HTERT RPE-1 (cell line): Measurements from ENCODE around the gene OSBPL9.
"Not testable (repeated sequence)": the region's sequence is repeated elsewhere in the genome, so short reads cannot be mapped to it uniquely, and the experiment has no call there.

Experiments used
- in situ Hi-C: fragments of 300-500 bp; cut with MboI; formaldehyde crosslinking; loops from 4 replicates; pipeline ENCODE4 v1.14.3; 2020; ENCODE audit warnings: low sequenced_read_pairs

OSBPL9 gene

GRCh38 chr1:51701782-51702181 lies 84.9 kb downstream of the OSBPL9 start:
- in situ Hi-C loops: not testable (repeated sequence)

- in situ Hi-C loops: not testable (repeated sequence)
These were observed 85.3 kb downstream of the OSBPL9 start for GRCh38 chr1:51702220-51702619.

- in situ Hi-C loops: no loop called here
These were observed 88.1 kb downstream of the OSBPL9 start for GRCh38 chr1:51705035-51705434.

DNA sequence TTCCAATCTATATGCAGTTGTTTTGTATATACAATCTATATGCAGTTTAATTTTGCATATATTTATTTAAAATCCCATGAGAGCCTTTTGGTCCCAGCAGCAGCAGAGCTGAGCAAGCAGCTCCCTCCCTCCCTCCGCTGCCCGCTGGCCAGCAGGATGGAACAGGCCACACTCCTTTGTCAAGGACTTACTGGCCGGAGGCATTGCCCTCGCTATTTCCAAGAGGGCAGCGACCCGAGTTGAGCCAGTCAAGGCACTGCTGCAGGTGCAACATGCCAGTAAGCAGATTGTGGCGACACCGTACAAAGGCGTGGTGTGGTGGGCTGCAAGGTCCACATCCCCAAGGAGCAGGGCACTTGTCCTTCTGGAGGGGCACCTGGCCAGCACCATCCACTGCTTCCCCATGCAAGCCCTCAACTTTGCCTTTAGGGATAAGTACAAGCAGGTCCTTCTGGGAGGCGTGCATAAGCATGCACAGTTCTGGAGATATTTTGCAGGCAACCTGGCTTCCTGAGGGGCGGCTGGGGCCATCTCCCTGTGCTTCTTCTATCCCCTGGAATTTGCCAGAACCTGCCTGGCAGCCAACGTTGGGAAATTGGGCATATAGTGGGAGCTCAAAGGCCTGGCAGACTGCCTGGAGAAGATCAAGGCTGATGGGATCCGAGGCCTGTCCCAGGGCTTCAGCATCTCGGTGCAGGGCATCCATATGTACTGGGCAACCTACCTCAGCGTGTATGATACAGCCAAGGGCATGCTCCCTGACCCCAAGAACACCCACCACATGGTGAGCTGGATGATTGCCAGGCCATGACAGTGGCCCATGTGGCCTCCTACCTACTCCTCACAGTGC lies 92.2 kb downstream of the OSBPL9 start:
- in situ Hi-C loops: no loop called here

- in situ Hi-C loops: no loop called here
These were observed 93.1 kb downstream of the OSBPL9 start for GRCh38 chr1:51709951-51710350.

- in situ Hi-C loops: no loop called here
These were observed 95.7 kb downstream of the OSBPL9 start for GRCh38 chr1:51712590-51712989.

GRCh38 chr1:51714374-51715019 lies 97.6 kb downstream of the OSBPL9 start:
- in situ Hi-C loops: no loop called here

- in situ Hi-C loops: no loop called here
These were observed 98.5 kb downstream of the OSBPL9 start for GRCh38 chr1:51715369-51715768.

- in situ Hi-C loops: no loop called here
These were observed 99.9 kb downstream of the OSBPL9 start for GRCh38 chr1:51716746-51717145.

GRCh38 chr1:51717842-51718241 lies 101.0 kb downstream of the OSBPL9 start:
- in situ Hi-C loops: no loop called here

GRCh38 chr1:51719146-51719545 lies 102.3 kb downstream of the OSBPL9 start:
- in situ Hi-C loops: no loop called here

- in situ Hi-C loops: no loop called here
These were observed 107.9 kb downstream of the OSBPL9 start for GRCh38 chr1:51724797-51725196.

DNA sequence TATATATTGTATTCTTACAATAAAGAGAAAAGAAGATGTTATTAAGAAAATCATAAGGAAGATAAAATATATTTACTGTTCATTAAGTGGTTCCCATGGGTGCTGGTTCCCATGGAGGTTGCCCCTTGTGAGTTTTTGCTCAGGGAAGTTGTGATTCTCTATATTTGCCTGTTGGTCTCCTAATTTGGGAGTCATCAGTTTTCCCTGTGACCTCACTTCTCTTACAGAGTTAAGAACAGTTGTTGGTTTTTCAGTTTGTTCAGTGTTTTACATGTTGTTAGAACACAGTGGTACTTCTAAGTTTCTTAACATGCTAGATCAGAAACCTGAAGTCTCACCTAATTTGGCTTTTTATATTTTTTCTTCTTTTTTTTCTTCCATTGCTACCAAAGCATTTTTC lies 109.2 kb downstream of the OSBPL9 start:
- in situ Hi-C loops: no loop called here

GRCh38 chr1:51726544-51727225 lies 109.8 kb downstream of the OSBPL9 start:
- in situ Hi-C loops: no loop called here

- in situ Hi-C loops: no loop called here
These were observed 110.5 kb downstream of the OSBPL9 start for GRCh38 chr1:51727366-51727765.

DNA sequence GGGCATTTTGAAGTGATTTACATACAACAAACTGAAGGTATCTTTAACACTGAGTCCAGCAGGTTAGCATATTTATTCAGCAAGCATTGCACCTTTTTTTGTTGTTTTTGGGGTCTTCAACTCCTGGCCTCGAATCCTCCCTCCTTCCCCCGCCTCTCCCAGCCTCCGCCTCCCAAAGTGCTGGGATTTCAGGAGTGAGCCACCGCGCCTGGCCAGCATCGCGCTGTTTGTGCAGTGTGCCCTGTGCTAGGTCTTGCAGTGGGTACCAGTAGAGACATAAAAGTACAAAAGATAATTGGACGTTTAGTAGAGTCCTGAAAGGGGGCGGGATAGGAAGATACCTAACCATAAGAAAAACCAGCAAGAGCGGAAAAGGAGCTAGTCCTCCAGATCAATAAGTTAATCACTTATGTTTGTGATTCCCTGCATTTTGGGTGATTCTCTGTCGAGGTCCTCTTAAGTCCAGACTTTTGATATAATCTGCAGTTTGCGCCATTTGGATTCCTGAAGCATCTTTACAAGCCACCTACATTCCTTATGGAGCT lies 111.8 kb downstream of the OSBPL9 start:
- in situ Hi-C loops: no loop called here

DNA sequence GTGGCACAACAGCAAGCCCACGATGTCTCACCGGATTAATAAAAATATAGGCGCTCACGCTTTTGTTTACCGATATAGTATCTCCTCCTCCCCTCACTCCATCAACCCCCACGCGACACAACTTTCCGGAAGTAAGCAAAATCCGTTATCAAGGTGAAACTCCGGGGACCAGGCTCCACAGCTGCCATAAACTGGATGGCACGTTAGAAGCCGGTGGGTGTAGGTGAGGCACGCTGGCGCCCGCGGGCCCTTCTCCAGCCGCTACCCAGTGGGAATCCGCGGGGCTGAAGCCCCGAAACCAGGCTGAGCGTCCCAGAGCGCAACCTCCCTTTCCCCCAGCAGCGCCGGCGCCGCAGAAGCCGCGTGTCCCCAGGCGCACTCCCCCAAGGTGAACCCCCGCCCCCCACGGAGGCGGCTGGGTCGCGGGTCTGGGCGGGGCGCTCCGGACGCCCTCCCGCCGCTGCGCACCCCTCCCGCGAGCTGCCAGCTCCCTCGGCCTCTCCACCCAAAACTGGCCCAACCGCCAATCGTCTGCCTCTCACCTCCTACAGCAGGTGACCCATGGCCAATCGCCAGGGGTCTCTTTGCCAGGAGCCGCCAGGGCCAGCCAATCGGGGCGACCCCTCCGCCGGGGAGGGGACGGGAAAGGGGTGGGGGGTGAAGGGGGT lies 112.4 kb downstream of the OSBPL9 start:
- in situ Hi-C loops: no loop called here

- in situ Hi-C loops: no loop called here
These were observed 113.0 kb downstream of the OSBPL9 start for GRCh38 chr1:51729824-51730301.

DNA sequence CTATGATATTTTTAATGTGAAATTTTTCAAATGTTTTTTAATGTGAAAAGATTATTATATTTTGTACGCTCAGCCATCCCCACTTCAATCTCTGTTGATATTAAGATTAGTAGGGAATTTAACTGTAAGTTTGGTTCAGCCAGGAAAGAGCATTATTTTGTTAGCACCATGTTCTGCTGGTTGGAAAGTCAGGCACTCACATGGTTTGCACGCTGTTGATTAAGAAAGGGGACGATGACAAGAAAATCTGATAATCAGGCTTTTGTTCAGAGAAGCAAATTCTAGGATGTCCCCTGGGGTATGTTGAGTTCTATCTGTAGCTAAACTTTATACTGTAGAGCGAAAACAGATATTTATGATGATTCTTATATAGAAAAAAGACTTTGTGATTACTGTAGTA lies 115.1 kb downstream of the OSBPL9 start:
- in situ Hi-C loops: no loop called here

DNA sequence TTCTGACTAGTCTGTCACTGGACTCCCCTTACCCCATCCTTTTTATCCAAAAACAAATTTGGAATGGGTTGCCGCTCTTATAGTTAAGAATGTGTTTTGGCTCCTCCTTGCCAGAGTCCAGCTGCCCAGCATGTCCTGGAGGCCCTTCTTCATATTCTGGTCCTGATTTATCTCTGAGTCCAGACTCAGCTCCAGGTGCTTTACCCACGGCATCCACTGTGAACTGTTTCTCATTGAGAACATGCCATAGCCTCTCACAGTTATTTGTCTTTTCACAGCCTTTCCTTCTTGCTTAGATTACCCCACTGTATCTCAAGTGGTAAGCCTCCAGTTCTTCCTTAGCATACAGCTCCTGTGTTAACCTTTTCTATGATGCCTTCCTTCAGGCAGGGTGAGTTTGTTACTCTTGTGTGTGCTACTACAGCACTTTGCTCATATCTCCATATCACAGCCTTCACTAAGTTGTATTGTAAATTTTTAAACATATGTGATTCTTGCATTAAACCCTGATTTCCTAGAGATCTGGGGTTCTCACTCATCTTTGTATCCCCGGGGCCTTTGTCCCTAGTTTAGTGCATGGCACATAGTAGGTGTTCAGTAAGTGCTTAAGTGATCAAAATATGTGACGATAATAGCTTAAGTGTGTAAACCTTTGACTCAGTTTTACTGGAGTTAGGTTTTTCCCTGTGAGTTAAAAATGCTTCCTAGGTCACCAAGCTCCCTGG lies 116.0 kb downstream of the OSBPL9 start:
- in situ Hi-C loops: no loop called here
